HG03064 (cell line): ENCODE data around the gene UBAC1.

Experiments used
- ATAC-seq: cut with Tn5 transposase; IDR thresholded peaks from one replicate; pipeline ENCODE4 v1.9.1; 2021; ENCODE audit warnings: low read depth; ENCODE audit not compliant: unreplicated experiment

UBAC1 gene

DNA sequence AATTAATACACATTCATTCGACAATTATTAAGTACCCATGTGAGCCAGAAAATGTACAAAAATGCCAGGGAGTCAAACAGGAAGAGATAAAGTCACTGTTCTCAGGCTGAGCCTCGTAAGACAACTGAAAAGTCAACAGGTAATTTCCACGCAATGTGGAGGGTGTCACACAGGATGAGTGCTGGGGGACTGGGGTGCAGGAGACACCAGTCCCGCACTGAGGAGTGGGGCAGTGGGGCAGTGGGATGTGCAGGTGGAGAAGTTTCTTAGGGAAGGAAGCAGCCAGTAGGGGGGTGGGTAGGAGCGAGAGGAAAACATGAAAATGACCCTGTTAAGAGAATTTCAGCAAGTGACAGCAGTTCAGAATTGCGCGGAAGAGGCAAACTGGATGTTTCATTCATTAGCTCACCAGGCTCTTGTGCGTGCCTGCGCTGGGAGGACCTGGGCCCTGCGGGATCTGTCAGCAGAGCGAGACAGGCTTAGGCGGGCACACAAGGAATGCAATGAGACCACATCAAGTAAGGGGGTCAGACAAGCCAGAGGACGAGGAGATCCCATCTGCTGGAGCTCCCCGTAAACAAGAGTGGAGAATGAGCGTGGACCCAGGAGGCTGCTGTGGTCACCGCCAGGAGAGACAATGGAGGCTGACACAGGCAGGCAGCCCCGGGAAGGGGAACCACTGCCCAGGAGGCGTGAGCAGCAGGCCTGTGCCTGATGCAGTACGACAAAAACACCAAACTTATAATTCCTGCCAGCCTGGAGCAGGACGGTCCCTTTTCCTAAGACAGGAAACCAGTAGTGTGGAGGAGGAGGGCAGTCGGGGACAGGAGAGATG lies 74.8 kb downstream of the UBAC1 start:
- ATAC-seq, result no peak

DNA sequence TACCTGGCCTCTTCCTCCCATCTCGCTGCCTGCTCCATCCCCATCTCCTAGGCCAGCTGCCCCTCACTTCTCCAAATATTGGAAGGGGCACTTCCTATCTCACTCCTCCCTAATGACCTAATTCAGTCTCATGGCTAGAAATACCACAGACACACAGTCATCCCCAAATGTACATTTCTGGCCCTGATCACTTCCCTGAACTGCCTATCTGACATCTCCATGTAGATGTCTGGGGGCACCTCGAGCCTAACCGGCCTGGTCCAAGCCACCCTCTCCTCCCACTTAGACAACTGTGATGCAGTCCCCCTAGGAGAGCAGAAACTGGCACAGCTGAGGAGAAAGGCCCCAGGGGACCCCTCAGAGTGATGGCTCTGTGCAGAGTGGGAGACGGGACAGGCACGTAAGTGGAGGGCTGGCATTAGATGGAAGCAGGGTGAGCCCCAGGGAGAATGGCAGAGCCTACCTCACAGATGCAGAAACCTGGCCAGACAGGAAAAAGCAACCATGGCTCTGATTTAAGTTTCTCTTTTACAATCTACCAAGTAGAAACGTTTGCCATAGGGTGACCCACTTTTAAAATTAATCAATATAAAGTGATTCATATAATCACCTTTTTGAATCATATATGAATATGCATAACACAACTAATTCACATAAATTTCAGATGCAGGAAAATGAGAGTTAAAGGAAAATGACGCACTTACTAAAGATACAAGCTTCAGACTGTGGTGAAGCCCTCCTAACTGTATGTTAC lies 75.9 kb downstream of the UBAC1 start:
- ATAC-seq, result no peak

DNA sequence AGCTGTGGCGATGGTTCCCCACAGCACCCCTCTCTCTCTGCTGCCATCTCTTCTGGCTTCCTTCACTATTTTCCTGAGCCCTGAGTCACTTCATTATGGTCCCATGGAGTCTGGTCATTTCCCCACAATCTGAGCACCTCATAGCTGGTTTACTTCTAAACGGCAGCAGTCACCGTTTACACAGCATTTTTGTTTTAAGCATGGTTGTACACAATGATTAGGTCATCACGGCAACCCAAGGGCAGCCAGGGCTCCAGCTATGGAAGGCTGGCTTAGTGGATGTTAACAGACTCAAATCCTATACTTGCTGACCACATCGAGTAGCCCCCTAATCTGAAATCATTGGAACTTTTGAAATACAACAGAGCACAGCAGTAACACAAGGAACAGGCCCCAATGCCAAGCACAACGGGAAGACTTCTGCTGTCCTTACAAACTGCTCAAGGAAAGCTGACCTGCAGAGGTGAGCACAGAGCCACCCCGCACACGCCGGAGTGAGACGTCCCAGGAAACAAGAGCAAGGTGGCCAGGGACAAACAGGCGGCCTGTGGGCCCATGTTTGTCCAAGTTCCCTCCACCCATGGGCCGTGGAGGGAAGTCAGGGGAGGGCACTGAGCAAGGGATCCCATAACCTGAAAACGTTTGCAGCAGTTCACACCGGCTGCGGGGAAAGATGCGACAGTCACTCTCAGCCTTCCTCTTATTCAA lies 76.7 kb downstream of the UBAC1 start:
- no peak for ATAC-seq

DNA sequence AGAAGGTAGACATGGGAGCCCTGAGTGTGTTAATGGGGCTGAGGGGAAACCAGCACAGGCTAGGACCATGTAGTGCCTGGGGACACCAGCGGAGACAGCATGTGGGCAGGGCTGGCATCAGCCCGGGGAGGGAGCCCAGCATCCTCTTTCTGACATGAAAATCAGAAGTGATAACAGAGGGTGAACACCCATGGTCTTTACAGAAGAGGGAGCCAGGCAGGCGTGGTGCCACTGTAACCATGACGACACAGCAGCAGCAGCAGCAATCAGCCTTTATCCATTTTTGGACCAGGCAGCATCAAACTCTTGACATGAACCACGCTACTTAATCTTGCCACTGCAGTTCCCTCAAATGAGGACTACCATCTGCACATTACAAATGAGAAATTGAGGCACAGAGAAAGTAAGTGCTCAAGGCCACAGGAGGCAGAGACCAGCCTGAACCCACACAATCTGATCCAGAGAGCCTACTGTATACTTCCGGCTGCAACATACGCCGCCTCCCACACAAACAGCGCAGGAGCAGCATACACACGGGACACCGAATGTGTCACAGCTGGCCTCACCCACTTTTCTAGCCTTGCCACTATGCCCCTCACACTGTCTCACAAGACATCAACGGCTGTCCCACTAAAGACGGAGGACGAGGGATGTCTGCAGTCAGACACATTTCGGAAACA lies 77.6 kb downstream of the UBAC1 start:
- ATAC-seq, result no peak
